ENCODE results near the gene UNC5C. TPM values are rescaled to one million over a fixed set of nuclear protein-coding genes. Genes with fewer than 3 reads are reported as not detected.

Gene UNC5C
- 10 to 100 TPM in 2 of 8 experiments, 1 to 10 TPM in 3, under 1 TPM in 3; 0.13 to 12.7 (median 3.5) TPM for total RNA-seq

DNA sequence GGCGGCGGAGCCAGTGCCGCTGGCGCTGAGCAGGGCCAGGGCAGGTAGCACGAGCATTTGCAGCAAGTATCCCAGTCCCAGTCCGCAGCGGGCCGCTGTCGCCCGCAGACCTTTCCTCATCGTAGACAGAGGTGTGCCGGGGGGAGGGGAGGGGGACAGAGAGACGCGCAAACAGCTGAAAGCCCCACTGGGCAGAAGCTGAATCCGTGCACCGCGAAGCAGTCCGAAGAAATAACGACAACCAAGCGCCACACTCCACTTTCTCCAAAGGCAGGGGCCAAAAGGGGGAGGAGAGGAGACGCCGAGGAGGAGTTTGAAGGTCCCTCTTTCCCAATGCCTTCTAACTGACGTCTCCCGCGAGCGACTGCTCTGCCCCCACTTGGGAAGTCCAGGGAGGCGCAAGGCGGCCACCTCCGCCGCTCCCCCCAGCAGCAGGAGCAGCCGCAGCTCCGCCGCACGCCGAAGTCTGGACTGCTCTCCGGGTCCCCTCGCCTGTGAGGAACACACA lies at the start of gene UNC5C:
UNC5C (minus strand) TSS at position 236 of the 508 bp plus-strand sequence.
- Histone ChIP-seq H3K4me1 (replicated peaks in 1 of 2) (peaks cover 8% of the 10 kb centered on the region in 2 donors), H3K27ac (peak within 1 kb of the TSS; percentile 5 to 66), H3K4me3 (peak within 1 kb of the TSS; percentile 51 to 80 (median 70))
- peak; percentile 21 to 82 (median 78) for ATAC-seq (replicated peaks in 6 of 8)
- 0% methylated on average over 1 to 9 of the region's 37 CpGs; no CpG with 5 or more reads in 6 of the 10 experiments for WGBS, 10 experiments
- in situ Hi-C loops (cut with MboI; ENCODE audit: low pct_unique_long_range_greater_than_20kb in 2 of 9, low sequenced_read_pairs in 9 of 9, unreplicated experiment in 9 of 9), result no loop called here

DNA sequence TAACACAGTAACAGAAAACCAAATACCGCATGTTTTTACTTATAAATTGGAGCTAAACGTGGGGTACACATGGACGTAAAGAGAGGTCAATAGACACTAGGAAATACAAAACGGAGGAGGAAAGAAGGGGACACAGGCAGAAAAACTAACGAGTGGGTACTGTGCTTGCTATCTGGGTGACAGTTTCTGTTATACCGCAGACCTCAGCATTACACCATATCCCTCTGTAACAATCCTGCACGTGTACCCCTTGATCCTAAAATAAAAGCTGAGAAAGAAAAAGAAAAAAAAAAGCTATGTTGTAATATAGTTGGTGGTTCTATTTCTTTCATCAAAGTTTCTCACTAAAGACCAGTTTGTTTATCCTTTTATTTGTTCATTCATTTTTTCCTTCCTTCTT lies 47.9 kb upstream of the UNC5C start:
- WGBS, 10 experiments, result 6 to 95% (median 79%) methylated on average over 1 to 7 of the region's 7 CpGs
- in situ Hi-C loops (cut with MboI; ENCODE audit: low pct_unique_long_range_greater_than_20kb in 2 of 9, low sequenced_read_pairs in 9 of 9, unreplicated experiment in 9 of 9), result no loop called here
- ATAC-seq (replicated peaks in 6 of 8), result no peak

DNA sequence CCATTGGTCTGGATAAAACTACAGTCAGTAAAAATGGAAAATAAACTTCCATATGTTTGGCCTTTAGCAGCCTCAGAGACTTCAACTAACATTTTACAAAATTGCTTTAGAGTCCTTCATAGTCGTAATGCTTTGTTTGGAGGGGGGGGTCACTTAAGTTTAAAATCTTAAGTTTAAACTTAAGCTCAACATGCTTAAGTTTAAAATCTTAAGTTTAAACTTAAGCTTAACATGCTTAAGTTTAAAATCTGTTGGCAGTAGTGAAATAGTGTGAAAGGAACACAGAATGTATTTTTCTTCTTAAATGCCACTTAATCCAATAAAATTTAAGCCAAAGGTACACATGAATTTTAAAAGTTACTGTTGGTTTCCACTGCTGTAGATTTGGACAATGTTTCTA lies 45.9 kb upstream of the UNC5C start:
- H3K4me3 ChIP-seq, result no peak overlapping the region
- in situ Hi-C loops (cut with MboI; ENCODE audit: low pct_unique_long_range_greater_than_20kb in 2 of 9, low sequenced_read_pairs in 9 of 9, unreplicated experiment in 9 of 9), result no loop called here
- peaks cover 0 to 3% of the 10 kb centered on the region in 2 donors for H3K4me1 ChIP-seq (replicated peaks in 1 of 2)
- H3K27ac ChIP-seq, result no peak overlapping the region
- no peak for ATAC-seq (replicated peaks in 6 of 8)
- 18 to 100% (median 75%) methylated on average over 1 of the region's 1 CpG; no CpG with 5 or more reads in 1 of the 10 experiments for WGBS, 10 experiments

More for the DNA sequence above, 47.9 kb upstream of the UNC5C start:
- H3K4me1 ChIP-seq (replicated peaks in 1 of 2), result peaks cover 0 to 3% of the 10 kb centered on the region in 2 donors
- H3K4me3 ChIP-seq, result no peak overlapping the region
- H3K27ac ChIP-seq, result no peak overlapping the region

DNA sequence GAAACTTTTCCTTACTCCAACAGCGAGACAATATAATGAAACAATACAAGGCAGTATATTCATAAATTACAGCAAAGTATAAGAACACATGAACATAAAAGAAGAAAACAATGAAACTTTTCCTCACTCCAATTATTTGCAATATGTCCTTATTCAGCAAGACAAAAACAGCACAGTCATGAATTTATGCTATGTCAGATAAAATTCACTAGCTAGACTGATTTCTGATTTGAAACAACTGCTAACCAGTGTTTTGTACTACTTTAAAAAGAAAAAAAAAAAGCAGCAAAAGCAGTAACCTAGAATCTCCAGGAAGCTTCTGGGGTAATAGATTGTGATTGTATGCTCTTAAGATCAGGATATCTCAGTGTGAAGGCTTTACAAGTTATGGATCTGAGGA lies 45.2 kb upstream of the UNC5C start:
- Histone ChIP-seq H3K4me3 (no peak overlapping the region), H3K4me1 (replicated peaks in 1 of 2) (peaks cover 0 to 3% of the 10 kb centered on the region in 2 donors), H3K27ac (no peak overlapping the region)
- 0 to 100% (median 79%) methylated on average over 1 of the region's 1 CpG for WGBS, 10 experiments
- in situ Hi-C loops (cut with MboI; ENCODE audit: low pct_unique_long_range_greater_than_20kb in 2 of 9, low sequenced_read_pairs in 9 of 9, unreplicated experiment in 9 of 9), result no loop called here
- no peak for ATAC-seq (replicated peaks in 6 of 8)

DNA sequence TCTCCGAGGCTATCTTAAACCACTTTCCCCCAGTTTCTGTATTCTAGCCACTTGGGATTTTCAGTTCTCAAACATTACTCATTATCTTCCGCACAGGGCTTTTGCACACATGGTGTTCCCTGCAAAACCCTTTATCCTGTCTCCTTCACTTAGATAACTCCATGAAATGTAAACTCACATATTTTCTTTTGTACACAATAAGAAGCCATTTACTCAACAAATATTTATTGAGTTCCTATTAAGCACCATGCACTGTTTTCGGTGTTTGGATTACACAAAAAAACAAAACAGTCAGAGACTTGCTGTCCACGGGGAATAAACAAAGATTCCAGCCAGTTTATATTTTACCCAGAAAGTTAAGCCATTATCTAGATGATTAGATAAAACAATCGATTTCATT lies 42.5 kb upstream of the UNC5C start:
- Histone ChIP-seq H3K27ac (no peak overlapping the region), H3K4me1 (replicated peaks in 1 of 2) (no peaks in the 10 kb centered on the region), H3K4me3 (no peak overlapping the region)
- in situ Hi-C loops (cut with MboI; ENCODE audit: low pct_unique_long_range_greater_than_20kb in 2 of 9, low sequenced_read_pairs in 9 of 9, unreplicated experiment in 9 of 9), result no loop called here
- no peak for ATAC-seq (replicated peaks in 6 of 8)
- WGBS, 10 experiments, result 26 to 96% (median 85%) methylated on average over 2 to 5 of the region's 5 CpGs

- Histone ChIP-seq H3K27ac (no peak overlapping the region), H3K4me1 (replicated peaks in 1 of 2) (no peaks in the 10 kb centered on the region), H3K4me3 (no peak overlapping the region)
- in situ Hi-C loops (cut with MboI; ENCODE audit: low pct_unique_long_range_greater_than_20kb in 2 of 9, low sequenced_read_pairs in 9 of 9, unreplicated experiment in 9 of 9), result no loop called here
- 0 to 89% (median 75%) methylated on average over 1 of the region's 1 CpG; no CpG with 5 or more reads in 1 of the 10 experiments for WGBS, 10 experiments
- no peak for ATAC-seq (replicated peaks in 6 of 8)
These were observed 41.8 kb upstream of the UNC5C start for GRCh38 chr4:95590615-95591014.

GRCh38 chr4:95585016-95585695 lies 36.4 kb upstream of the UNC5C start:
- no peaks in the 10 kb centered on the region for H3K4me1 ChIP-seq (replicated peaks in 1 of 2)
- ATAC-seq (replicated peaks in 6 of 8), result no peak
- 10 to 85% (median 71%) methylated on average over 1 to 5 of the region's 5 CpGs; no CpG with 5 or more reads in 3 of the 10 experiments for WGBS, 10 experiments
- no peak overlapping the region for H3K4me3 ChIP-seq
- in situ Hi-C loops (cut with MboI; ENCODE audit: low pct_unique_long_range_greater_than_20kb in 2 of 9, low sequenced_read_pairs in 9 of 9, unreplicated experiment in 9 of 9), result no loop called here
- no peak overlapping the region for H3K27ac ChIP-seq

DNA sequence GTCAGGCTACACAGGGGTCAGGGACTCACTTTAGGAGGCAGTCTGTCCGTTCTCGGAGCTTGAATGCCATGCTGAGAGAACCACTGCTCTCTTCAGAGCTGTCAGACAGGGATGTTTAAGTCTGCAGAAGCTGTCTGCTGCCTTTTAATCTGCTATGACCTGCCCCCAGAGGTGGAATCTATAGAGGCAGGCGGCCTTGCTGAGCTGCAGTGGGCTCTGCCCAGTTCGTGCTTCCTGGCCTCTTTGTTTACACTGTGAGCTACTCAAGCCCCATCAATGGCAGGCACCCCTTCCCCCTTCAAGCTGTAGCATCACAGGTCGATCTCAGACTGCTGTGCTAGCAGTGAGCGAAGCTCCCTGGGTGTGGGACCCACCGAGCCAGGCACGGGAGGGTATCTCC lies 31.5 kb upstream of the UNC5C start:
- Histone ChIP-seq H3K4me3 (no peak overlapping the region), H3K4me1 (replicated peaks in 1 of 2) (no peaks in the 10 kb centered on the region), H3K27ac (no peak overlapping the region)
- no peak for ATAC-seq (replicated peaks in 6 of 8)
- in situ Hi-C loops (cut with MboI; ENCODE audit: low pct_unique_long_range_greater_than_20kb in 2 of 9, low sequenced_read_pairs in 9 of 9, unreplicated experiment in 9 of 9), result no loop called here
- 0 to 87% (median 40%) methylated on average over 1 to 4 of the region's 8 CpGs; no CpG with 5 or more reads in 1 of the 10 experiments for WGBS, 10 experiments

- Histone ChIP-seq H3K4me3 (no peak overlapping the region), H3K27ac (no peak overlapping the region), H3K4me1 (replicated peaks in 1 of 2) (peaks cover 0 to 6% of the 10 kb centered on the region in 2 donors)
- 0 to 100% (median 55%) methylated on average over 1 to 5 of the region's 6 CpGs; no CpG with 5 or more reads in 3 of the 10 experiments for WGBS, 10 experiments
- in situ Hi-C loops (cut with MboI; ENCODE audit: low pct_unique_long_range_greater_than_20kb in 2 of 9, low sequenced_read_pairs in 9 of 9, unreplicated experiment in 9 of 9), result no loop called here
- ATAC-seq (replicated peaks in 6 of 8), result peak in 4 of 8 experiments; percentile 25 to 99 (median 67)
These were observed 23.7 kb upstream of the UNC5C start for GRCh38 chr4:95572304-95572991.

- 86 to 100% (median 86%) methylated on average over 1 of the region's 1 CpG; no CpG with 5 or more reads in 7 of the 10 experiments for WGBS, 10 experiments
- H3K27ac ChIP-seq, result no peak overlapping the region
- H3K4me3 ChIP-seq, result no peak overlapping the region
- peaks cover 0 to 6% of the 10 kb centered on the region in 2 donors for H3K4me1 ChIP-seq (replicated peaks in 1 of 2)
- in situ Hi-C loops (cut with MboI; ENCODE audit: low pct_unique_long_range_greater_than_20kb in 2 of 9, low sequenced_read_pairs in 9 of 9, unreplicated experiment in 9 of 9), result no loop called here
- no peak for ATAC-seq (replicated peaks in 6 of 8)
These were observed 22.8 kb upstream of the UNC5C start for GRCh38 chr4:95571577-95571976.

DNA sequence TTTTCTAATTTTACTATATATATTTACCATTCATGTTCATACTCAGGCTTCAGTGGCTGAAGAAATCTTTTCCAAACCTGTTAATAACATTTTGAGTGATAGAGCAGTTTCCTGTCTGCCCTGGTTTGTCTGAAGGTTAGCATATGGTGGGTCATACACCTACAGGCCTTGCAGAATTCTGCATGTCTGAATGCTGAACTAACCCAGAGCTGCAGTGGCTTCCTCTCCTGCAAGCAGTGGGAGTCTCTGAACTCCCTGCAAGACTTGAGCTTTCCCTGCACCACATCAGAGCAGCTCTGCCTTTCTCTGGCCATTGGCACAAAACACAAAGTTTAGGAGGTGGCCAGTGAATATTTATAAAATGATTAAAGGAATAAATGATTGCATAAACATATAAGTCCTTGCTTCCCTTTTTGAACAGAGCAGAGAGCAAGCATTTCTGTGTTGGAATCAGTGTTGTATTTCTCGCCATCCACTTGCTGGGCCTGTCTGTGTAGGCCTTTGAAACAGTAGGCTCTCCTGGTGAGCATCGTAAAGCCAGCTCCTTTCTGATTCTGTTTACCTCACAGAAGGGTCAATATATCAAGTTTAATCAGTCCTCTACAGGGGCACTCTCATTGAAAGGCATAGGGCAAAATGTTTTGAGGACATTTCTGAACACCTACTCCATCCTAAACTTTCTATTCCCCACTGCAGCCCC lies 15.0 kb upstream of the UNC5C start:
- peaks cover 3 to 4% of the 10 kb centered on the region in 2 donors for H3K4me1 ChIP-seq (replicated peaks in 1 of 2)
- ATAC-seq (replicated peaks in 6 of 8), result no peak
- in situ Hi-C loops (cut with MboI; ENCODE audit: low pct_unique_long_range_greater_than_20kb in 2 of 9, low sequenced_read_pairs in 9 of 9, unreplicated experiment in 9 of 9), result no loop called here
- no peak overlapping the region for H3K27ac ChIP-seq
- no peak overlapping the region for H3K4me3 ChIP-seq
- 30 to 70% (median 60%) methylated on average over 1 to 2 of the region's 2 CpGs; no CpG with 5 or more reads in 4 of the 10 experiments for WGBS, 10 experiments

DNA sequence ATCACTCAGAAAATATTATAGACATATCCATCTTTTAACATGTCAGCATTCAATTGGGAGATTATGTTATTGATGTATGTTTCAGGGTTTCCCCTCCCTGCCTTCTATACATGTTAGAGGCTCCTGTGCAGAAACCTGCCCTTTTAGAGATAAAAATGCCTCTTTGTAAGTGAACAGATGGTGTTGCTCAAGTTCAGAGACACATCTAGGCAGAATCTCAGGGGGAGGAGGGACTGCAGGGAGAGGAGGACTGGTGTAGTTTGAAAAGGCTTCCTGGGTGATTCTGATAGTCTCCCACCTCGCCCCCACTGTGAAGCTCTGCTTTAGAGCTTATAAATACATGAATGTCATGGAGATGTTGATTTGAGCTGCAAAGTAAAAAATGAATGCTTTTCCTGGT lies 12.0 kb upstream of the UNC5C start:
- peak in 2 of 8 experiments; percentile 51 to 56 for ATAC-seq (replicated peaks in 6 of 8)
- Histone ChIP-seq H3K4me1 (replicated peaks in 1 of 2) (peaks cover 3 to 13% of the 10 kb centered on the region in 2 donors), H3K4me3 (no peak overlapping the region), H3K27ac (no peak overlapping the region)
- in situ Hi-C loops (cut with MboI; ENCODE audit: low pct_unique_long_range_greater_than_20kb in 2 of 9, low sequenced_read_pairs in 9 of 9, unreplicated experiment in 9 of 9), result no loop called here
- WGBS, 10 experiments, result 0 to 60% (median 50%) methylated on average over 1 of the region's 1 CpG; no CpG with 5 or more reads in 7 of the 10 experiments
